ENCODE measurements around the gene ZBED6.

Gene ZBED6

DNA sequence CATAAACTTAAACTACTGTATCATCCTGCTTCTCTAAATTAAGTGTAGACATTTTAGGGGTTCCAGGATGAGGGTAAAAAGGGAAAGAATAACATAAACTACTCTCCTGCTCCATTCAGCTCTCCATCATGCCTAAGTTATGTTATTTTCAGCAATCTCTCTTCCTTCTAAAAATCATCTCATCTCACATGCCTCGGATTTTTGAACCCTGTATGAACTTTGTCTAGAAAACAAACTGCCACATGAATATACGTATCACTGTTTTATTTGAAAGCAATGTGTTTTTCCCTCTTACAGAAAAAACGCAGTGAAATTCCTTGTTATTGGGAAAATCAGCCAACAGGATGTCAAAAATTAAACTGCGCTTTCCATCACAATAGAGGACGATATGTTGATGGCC lies 32.6 kb downstream of the ZBED6 start:
- no peak for TF ChIP-seq FOXP2 (optimal IDR thresholded peaks at IDR 0.05; ENCODE audit: borderline replicate concordance, extremely low read depth, extremely low read length, insufficient read depth)
- TF ChIP-seq, protein P1, sequence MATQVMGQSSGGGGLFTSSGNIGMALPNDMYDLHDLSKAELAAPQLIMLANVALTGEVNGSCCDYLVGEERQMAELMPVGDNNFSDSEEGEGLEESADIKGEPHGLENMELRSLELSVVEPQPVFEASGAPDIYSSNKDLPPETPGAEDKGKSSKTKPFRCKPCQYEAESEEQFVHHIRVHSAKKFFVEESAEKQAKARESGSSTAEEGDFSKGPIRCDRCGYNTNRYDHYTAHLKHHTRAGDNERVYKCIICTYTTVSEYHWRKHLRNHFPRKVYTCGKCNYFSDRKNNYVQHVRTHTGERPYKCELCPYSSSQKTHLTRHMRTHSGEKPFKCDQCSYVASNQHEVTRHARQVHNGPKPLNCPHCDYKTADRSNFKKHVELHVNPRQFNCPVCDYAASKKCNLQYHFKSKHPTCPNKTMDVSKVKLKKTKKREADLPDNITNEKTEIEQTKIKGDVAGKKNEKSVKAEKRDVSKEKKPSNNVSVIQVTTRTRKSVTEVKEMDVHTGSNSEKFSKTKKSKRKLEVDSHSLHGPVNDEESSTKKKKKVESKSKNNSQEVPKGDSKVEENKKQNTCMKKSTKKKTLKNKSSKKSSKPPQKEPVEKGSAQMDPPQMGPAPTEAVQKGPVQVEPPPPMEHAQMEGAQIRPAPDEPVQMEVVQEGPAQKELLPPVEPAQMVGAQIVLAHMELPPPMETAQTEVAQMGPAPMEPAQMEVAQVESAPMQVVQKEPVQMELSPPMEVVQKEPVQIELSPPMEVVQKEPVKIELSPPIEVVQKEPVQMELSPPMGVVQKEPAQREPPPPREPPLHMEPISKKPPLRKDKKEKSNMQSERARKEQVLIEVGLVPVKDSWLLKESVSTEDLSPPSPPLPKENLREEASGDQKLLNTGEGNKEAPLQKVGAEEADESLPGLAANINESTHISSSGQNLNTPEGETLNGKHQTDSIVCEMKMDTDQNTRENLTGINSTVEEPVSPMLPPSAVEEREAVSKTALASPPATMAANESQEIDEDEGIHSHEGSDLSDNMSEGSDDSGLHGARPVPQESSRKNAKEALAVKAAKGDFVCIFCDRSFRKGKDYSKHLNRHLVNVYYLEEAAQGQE (IDR thresholded peaks at IDR 0.05; ENCODE audit: insufficient read depth in 1 of 2, low read depth in 2 of 2, low read length in 2 of 2): no peak
- no peak for TF ChIP-seq POLR2AphosphoS5 (IDR thresholded peaks at IDR 0.05; ENCODE audit: low read depth, low read length)
- TF ChIP-seq TAF1 (IDR thresholded peaks at IDR 0.05; ENCODE audit: borderline replicate concordance, insufficient read depth, low read length): no peak
- TF ChIP-seq SIN3A (IDR thresholded peaks at IDR 0.05; ENCODE audit: borderline replicate concordance, insufficient read depth, low read length): no peak

DNA sequence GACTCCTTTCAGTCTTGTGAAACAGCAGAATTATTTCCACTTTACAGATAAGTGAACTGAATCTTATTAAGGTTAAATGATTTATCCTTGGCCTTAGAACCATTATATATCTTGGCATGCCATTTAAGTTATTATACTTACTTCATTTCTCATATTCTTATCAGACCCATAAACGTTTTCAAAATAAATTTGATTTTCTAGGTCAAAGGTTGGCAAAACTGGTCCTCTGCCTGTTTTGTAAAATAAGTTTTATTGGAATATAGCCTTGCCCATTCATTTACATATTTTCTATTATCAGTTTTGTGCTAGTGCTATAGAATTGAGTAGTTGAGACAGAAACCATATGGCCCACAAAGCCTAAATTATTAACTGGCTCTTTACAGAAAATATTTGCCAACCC lies 33.1 kb downstream of the ZBED6 start:
- TF ChIP-seq FOXP2 (optimal IDR thresholded peaks at IDR 0.05; ENCODE audit: borderline replicate concordance, extremely low read depth, extremely low read length, insufficient read depth) (no peak), SIN3A (IDR thresholded peaks at IDR 0.05; ENCODE audit: borderline replicate concordance, insufficient read depth, low read length) (no peak), POLR2AphosphoS5 (IDR thresholded peaks at IDR 0.05; ENCODE audit: low read depth, low read length) (no peak), TAF1 (IDR thresholded peaks at IDR 0.05; ENCODE audit: borderline replicate concordance, insufficient read depth, low read length) (no peak)
- TF ChIP-seq, protein P1 (IDR thresholded peaks at IDR 0.05; ENCODE audit: insufficient read depth in 1 of 2, low read depth in 2 of 2, low read length in 2 of 2): no peak

DNA sequence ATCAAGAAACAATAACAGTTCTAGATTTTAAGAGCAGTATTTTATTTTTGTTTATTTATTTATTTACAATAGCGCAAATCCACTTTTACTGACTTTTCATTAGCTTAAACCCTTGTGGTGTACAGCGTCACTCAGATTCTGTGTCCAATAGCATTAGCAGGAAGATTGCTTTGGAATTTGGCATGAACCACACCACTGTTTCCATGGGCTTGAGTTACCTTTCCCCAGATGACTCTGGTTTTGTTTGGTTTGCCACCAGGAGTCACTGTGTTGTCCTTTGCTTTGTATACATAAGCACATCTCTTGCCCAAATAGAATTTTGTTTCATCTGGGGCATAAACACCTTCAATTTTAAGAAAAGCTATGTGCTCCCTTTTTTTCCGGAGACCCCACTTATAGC lies 40.1 kb downstream of the ZBED6 start:
- TF ChIP-seq SIN3A (IDR thresholded peaks at IDR 0.05; ENCODE audit: borderline replicate concordance, insufficient read depth, low read length): no peak
- TF ChIP-seq, protein P1 (IDR thresholded peaks at IDR 0.05; ENCODE audit: insufficient read depth in 1 of 2, low read depth in 2 of 2, low read length in 2 of 2): no peak
- TF ChIP-seq TAF1 (IDR thresholded peaks at IDR 0.05; ENCODE audit: borderline replicate concordance, insufficient read depth, low read length): no peak
- TF ChIP-seq FOXP2 (optimal IDR thresholded peaks at IDR 0.05; ENCODE audit: borderline replicate concordance, extremely low read depth, extremely low read length, insufficient read depth): no peak
- no peak for TF ChIP-seq POLR2AphosphoS5 (IDR thresholded peaks at IDR 0.05; ENCODE audit: low read depth, low read length)

DNA sequence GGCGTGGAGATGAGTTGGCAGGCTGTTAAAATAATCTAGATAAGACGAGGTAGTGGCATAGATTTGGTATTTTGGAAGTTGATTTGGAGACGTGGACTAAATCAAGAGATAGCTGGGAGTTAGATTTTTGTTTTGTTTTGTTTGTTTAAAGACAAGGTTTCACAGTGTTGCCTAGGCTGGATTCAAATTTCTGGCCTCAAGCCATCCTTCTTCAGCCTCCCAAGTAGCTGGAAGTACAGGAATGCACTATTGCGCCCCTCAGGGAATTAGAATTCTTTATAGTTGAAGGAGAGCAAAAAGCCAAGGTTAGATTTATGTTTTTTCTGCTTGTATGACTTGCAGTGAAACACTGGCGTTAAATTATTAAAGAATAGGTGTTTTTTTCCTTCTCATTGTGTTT lies 43.7 kb downstream of the ZBED6 start:
- TF ChIP-seq SIN3A (IDR thresholded peaks at IDR 0.05; ENCODE audit: borderline replicate concordance, insufficient read depth, low read length) (no peak), TAF1 (IDR thresholded peaks at IDR 0.05; ENCODE audit: borderline replicate concordance, insufficient read depth, low read length) (no peak), POLR2AphosphoS5 (IDR thresholded peaks at IDR 0.05; ENCODE audit: low read depth, low read length) (no peak), FOXP2 (optimal IDR thresholded peaks at IDR 0.05; ENCODE audit: borderline replicate concordance, extremely low read depth, extremely low read length, insufficient read depth) (no peak)
- TF ChIP-seq, protein P1 (IDR thresholded peaks at IDR 0.05; ENCODE audit: insufficient read depth in 1 of 2, low read depth in 2 of 2, low read length in 2 of 2): no peak

Measured in PFSK-1 (cell line).